ENCODE data around the gene UBE3A. TPM values are rescaled to one million over a fixed set of nuclear protein-coding genes. Genes with fewer than 3 reads are reported as not detected.

UBE3A gene
- total and polyA plus RNA-seq, 10 of the 15 experiments (the other 5 are each of a cell fraction or from before 2014, with no cell fraction given), result 29.4 to 82.9 (median 58.7) TPM

DNA sequence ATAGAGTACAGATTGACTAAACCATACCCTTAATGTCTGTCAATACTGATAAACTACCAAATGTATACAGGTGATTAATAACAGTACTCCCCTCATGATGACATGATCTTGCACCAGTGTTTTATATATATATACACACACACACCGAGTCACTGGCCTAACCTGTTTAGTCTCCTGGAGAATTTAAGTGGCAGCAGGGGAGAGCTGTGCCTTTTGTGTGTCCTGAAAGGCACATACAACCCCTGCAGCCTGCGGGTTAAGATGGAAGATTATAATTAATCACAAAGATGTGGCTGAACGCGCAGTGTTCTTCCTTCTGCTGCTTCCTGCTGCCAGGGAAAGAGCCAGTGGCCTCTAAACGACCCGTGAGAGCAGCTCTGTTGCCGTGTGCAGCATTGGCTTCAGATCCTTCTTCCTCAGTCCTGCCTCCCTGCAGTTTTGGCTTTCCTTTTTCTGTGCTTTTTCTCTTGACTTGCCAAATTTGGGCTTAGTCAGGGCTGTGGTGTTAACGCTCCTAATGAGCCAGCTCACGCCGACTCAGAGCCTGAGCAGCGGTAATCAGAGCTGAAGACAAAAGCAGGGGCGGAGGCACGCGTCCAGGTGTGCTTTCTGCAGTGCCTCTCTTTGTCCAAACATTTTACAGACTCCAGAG lies 42.5 kb upstream of the UBE3A start (continued):
- TF ChIP-seq, protein P1, sequence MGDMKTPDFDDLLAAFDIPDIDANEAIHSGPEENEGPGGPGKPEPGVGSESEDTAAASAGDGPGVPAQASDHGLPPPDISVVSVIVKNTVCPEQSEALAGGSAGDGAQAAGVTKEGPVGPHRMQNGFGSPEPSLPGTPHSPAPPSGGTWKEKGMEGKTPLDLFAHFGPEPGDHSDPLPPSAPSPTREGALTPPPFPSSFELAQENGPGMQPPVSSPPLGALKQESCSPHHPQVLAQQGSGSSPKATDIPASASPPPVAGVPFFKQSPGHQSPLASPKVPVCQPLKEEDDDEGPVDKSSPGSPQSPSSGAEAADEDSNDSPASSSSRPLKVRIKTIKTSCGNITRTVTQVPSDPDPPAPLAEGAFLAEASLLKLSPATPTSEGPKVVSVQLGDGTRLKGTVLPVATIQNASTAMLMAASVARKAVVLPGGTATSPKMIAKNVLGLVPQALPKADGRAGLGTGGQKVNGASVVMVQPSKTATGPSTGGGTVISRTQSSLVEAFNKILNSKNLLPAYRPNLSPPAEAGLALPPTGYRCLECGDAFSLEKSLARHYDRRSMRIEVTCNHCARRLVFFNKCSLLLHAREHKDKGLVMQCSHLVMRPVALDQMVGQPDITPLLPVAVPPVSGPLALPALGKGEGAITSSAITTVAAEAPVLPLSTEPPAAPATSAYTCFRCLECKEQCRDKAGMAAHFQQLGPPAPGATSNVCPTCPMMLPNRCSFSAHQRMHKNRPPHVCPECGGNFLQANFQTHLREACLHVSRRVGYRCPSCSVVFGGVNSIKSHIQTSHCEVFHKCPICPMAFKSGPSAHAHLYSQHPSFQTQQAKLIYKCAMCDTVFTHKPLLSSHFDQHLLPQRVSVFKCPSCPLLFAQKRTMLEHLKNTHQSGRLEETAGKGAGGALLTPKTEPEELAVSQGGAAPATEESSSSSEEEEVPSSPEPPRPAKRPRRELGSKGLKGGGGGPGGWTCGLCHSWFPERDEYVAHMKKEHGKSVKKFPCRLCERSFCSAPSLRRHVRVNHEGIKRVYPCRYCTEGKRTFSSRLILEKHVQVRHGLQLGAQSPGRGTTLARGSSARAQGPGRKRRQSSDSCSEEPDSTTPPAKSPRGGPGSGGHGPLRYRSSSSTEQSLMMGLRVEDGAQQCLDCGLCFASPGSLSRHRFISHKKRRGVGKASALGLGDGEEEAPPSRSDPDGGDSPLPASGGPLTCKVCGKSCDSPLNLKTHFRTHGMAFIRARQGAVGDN (IDR thresholded peaks at IDR 0.05), result no peak

DNA sequence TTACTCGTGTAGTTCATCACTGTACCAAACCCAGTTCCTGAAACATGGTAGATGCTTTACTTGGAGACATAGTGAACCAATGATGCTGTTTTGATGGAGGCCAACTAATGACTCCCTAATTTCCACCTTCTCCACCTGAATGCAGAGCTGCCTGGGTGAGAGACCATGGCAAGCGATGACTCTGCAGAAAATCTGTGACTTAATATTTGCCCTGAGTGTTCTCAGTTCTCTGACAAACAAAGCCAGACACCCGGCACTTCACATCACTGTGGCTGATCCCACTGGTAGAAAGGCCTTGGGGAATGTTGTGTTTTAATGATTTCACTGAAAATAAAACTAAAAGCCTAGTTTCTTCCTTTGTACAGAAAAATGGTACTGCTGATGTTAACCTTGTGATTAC lies 39.5 kb upstream of the UBE3A start:
- TF ChIP-seq, protein P2, sequence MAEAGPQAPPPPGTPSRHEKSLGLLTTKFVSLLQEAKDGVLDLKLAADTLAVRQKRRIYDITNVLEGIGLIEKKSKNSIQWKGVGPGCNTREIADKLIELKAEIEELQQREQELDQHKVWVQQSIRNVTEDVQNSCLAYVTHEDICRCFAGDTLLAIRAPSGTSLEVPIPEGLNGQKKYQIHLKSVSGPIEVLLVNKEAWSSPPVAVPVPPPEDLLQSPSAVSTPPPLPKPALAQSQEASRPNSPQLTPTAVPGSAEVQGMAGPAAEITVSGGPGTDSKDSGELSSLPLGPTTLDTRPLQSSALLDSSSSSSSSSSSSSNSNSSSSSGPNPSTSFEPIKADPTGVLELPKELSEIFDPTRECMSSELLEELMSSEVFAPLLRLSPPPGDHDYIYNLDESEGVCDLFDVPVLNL (IDR thresholded peaks at IDR 0.05; ENCODE audit: low read depth, low read length), result no peak
- TF ChIP-seq, protein P1 (IDR thresholded peaks at IDR 0.05), result no peak
- TF ChIP-seq SMAD5 (IDR thresholded peaks at IDR 0.05; ENCODE audit: low read depth), result no peak
- TF ChIP-seq JUND (IDR thresholded peaks at IDR 0.05; ENCODE audit: low read depth, low read length), result no peak
- no peak for TF ChIP-seq NFYA (IDR thresholded peaks at IDR 0.05; ENCODE audit: borderline replicate concordance, low read depth, low read length)
- TF ChIP-seq NRF1 (conservative IDR thresholded peaks at IDR 0.05; ENCODE audit: low read depth, low read length), result no peak
- in situ Hi-C loops (cut with MboI) (no loop called here), intact Hi-C loops (cut with micrococcal nuclease; ENCODE audit: unreplicated experiment) (no loop called here)
- Histone ChIP-seq H4K20me1 (ENCODE audit: control insufficient read depth, insufficient read depth) (no peaks in the 10 kb centered on the region), H3K27ac (ENCODE audit: control insufficient read depth, insufficient read depth) (no peak overlapping the region), H3K27me3 (replicated peaks in 1 of 2; ENCODE audit: control insufficient read depth in 2 of 2, insufficient read depth in 2 of 2, low read length in 1 of 2) (no peaks in the 10 kb centered on the region), H3K4me2 (ENCODE audit: control insufficient read depth, insufficient read depth) (no peak overlapping the region), H3K9me3 (replicated peaks; ENCODE audit: control insufficient read depth, insufficient read depth, low read length) (no peaks in the 10 kb centered on the region; the same call in 2 of the 3 replicates), H2AFZ (ENCODE audit: control insufficient read depth, low read depth, low read length) (no peak overlapping the region), H3K9ac (ENCODE audit: control insufficient read depth, insufficient read depth, low read length) (no peak overlapping the region), H3K4me3 (no peak overlapping the region), H3K4me1 (ENCODE audit: control insufficient read depth, insufficient read depth, low read length) (no peaks in the 10 kb centered on the region), H3K79me2 (ENCODE audit: control insufficient read depth, insufficient read depth, low read length) (no peaks in the 10 kb centered on the region), H3K36me3 (ENCODE audit: control insufficient read depth in 2 of 2, insufficient read depth in 2 of 2, low read length in 1 of 2) (no peaks in the 10 kb centered on the region)
- BruUV-seq (replicated peaks), result no TSS peak
- DNase-seq (ENCODE audit: low read depth, low spot score), result no peak
- WGBS (ENCODE audit: insufficient coverage, insufficient replicate concordance, low lambda C conversion rate, missing lambda C conversion rate), result 56% methylated on average over 3 of the region's 3 CpGs
- FAIRE-seq, result no peak
- no peak for ATAC-seq
- POLR2A ChIA-PET, result no interaction called here
- CTCF ChIA-PET, result no interaction called here
- RAD21 ChIA-PET (ENCODE audit: unreplicated experiment), result no interaction called here
- SMC1A ChIA-PET (ENCODE audit: uncharacterized antibody, unreplicated experiment), result interaction anchor here (0.6 kb wide), 1 partner anchor 9 kb away, joined by 3 read pairs; no protein-coding TSS in a partner anchor

Data from GM12878 (cell line).